HepG2 (cell line): ENCODE measurements around the gene PSMD5. TPM values are rescaled to one million over a fixed set of nuclear protein-coding genes. Genes with fewer than 3 reads are reported as not detected.
A peak's percentile ranks its signal among the peaks of the same experiment; 100 is the strongest.

Experiments used
- AHR ChIP-seq: IDR thresholded peaks from 2 replicates; pipeline ENCODE4 v1.6.1; 2018; ENCODE audit warnings: missing genetic modification reagents, missing compliant biosample characterization
- EP300 ChIP-seq, 3 experiments: sonication (generic) in 1 of 3; formaldehyde crosslinking in 1 of 3; IDR thresholded peaks; 2 replicates each; pipeline versions ENCODE4 v1.5.1 to v1.6.1; 2011 to 2020; ENCODE audit warnings: low read depth in 2 of 3, low read length in 2 of 3, borderline replicate concordance in 1 of 3, improper control_type of control experiment in 1 of 3, mild to moderate bottlenecking in 1 of 3, missing genetic modification reagents in 1 of 3, moderate library complexity in 1 of 3
- IRF2 ChIP-seq: IDR thresholded peaks from 2 replicates; pipeline ENCODE4 v1.6.1; 2018; ENCODE audit warnings: missing genetic modification reagents, missing compliant biosample characterization
- IRF9 ChIP-seq: sonication (generic); formaldehyde crosslinking; IDR thresholded peaks from 2 replicates; pipeline ENCODE4 v1.8.0; 2022; ENCODE audit warnings: missing genetic modification reagents, mild to moderate bottlenecking, borderline replicate concordance
- SP1 ChIP-seq, 2 experiments: fragments of 450-650 bp in 1 of 2; sonication (generic) in 1 of 2; formaldehyde crosslinking in 1 of 2; IDR thresholded peaks; 2 replicates each; pipeline versions ENCODE4 v1.4.0 to v1.6.1; 2016 to 2020; ENCODE audit warnings: missing genetic modification reagents in 1 of 2
- TEAD2 ChIP-seq: sonication (generic); formaldehyde crosslinking; IDR thresholded peaks from 2 replicates; pipeline ENCODE4 v1.9.0; 2021; ENCODE audit warnings: missing genetic modification reagents
- TSC22D2 ChIP-seq: sonication (generic); formaldehyde crosslinking; IDR thresholded peaks from 2 replicates; pipeline ENCODE4 v1.5.1; 2020; ENCODE audit warnings: missing genetic modification reagents, mild to moderate bottlenecking, borderline replicate concordance
- ZBTB25 ChIP-seq: IDR thresholded peaks from 2 replicates; pipeline ENCODE4 v1.6.1; 2018; ENCODE audit warnings: missing genetic modification reagents
- ZBTB33 ChIP-seq: sonication (generic); formaldehyde crosslinking; IDR thresholded peaks from 2 replicates; pipeline ENCODE4 v1.4.0; 2020; ENCODE audit warnings: missing genetic modification reagents
- ZNF225 ChIP-seq: sonication (generic); formaldehyde crosslinking; IDR thresholded peaks from 2 replicates; pipeline ENCODE4 v1.4.0; 2020; ENCODE audit warnings: mild to moderate bottlenecking, missing genetic modification reagents
- ZNF264 ChIP-seq: sonication (generic); formaldehyde crosslinking; IDR thresholded peaks from 2 replicates; pipeline ENCODE4 v1.4.0; 2020; ENCODE audit warnings: missing genetic modification reagents
- ZNF274 ChIP-seq: sonication (generic); formaldehyde crosslinking; IDR thresholded peaks from 2 replicates; pipeline ENCODE4 v1.5.1; 2020; ENCODE audit warnings: mild to moderate bottlenecking, missing genetic modification reagents
- ZNF468 ChIP-seq: sonication (generic); formaldehyde crosslinking; IDR thresholded peaks from 2 replicates; pipeline ENCODE4 v1.8.0; 2022; ENCODE audit warnings: mild to moderate bottlenecking, moderate library complexity, missing genetic modification reagents
- ZNF598 ChIP-seq: sonication (generic); formaldehyde crosslinking; IDR thresholded peaks from 2 replicates; pipeline ENCODE4 v1.5.1; 2020; ENCODE audit warnings: mild to moderate bottlenecking, missing genetic modification reagents, borderline replicate concordance
- ZNF605 ChIP-seq: sonication (generic); formaldehyde crosslinking; IDR thresholded peaks from 2 replicates; pipeline ENCODE4 v1.8.0; 2022; ENCODE audit warnings: mild to moderate bottlenecking, missing genetic modification reagents
- ZNF737 ChIP-seq: sonication (generic); formaldehyde crosslinking; IDR thresholded peaks from 2 replicates; pipeline ENCODE4 v1.5.0; 2020; ENCODE audit warnings: missing genetic modification reagents, mild to moderate bottlenecking, borderline replicate concordance
- ZNF761 ChIP-seq: sonication (generic); formaldehyde crosslinking; conservative IDR thresholded peaks from 2 replicates; pipeline ENCODE4 v1.4.0; 2020; ENCODE audit warnings: mild to moderate bottlenecking, missing genetic modification reagents
- polyA plus RNA-seq, 8 experiments: library from polyadenylated mRNA; depleted of rRNA in 3 of 8; stranded (reverse) in 7 of 8; unstranded in 1 of 8; fragments of >200 nt; fragmentation: Illumina TruSeq in 4 of 8; extraction: Trizol in 4 of 8; gene quantifications; 2 replicates each; pipeline versions ENCODE4 v1.2.1 to v1.2.3, GENCODE V29; 2011 to 2016; ENCODE audit warnings: low read depth in 4 of 8, missing spikeins in 1 of 8, mixed read lengths in 1 of 8; ENCODE audit not compliant: insufficient read depth in 1 of 8
- total RNA-seq, 5 experiments: library from RNA; depleted of rRNA; stranded (reverse); fragments of >200 nt; fragmentation: Illumina TruSeq; extraction: Trizol; gene quantifications; 2 replicates each; pipeline ENCODE4 v1.2.3, GENCODE V29; 2016; ENCODE audit warnings: low read depth in 1 of 5
- TF ChIP-seq, protein P1 (sequence below): sonication (generic); formaldehyde crosslinking; IDR thresholded peaks from 2 replicates; pipeline ENCODE4 v1.5.1; 2020; ENCODE audit warnings: mild to moderate bottlenecking, missing genetic modification reagents, borderline replicate concordance

Gene PSMD5
- total and polyA plus RNA-seq, 2 of the 13 experiments (the other 11 are each of a cell fraction or from before 2014, with no cell fraction given), result 12.7 to 18.1 TPM

GRCh38 chr9:120877276-120878034 is 34.7 kb upstream of the PSMD5 start (continued):
- TF ChIP-seq ZBTB33 (CRISPR knock-in tag) (no peak), IRF9 (CRISPR knock-in tag) (peak; percentile 46; the same call in 1 of the 2 replicates), TSC22D2 (CRISPR knock-in tag) (no peak), ZNF761 (CRISPR knock-in tag) (no peak; the same call in 1 of the 2 replicates), EP300 (IDR thresholded peaks at IDR 0.05; ENCODE audit: low read depth in 2 of 2, low read length in 2 of 2) (no peak), EP300 (CRISPR knock-in tag; IDR thresholded peaks at IDR 0.05; ENCODE audit: borderline replicate concordance) (no peak), AHR (peak; percentile 65; the same call in 1 of the 2 replicates), ZNF274 (CRISPR knock-in tag) (no peak), ZNF468 (CRISPR knock-in tag) (no peak), IRF2 (CRISPR knock-in tag) (peak; percentile 48; the same call in 1 of the 2 replicates), ZNF605 (no peak), ZNF598 (peak; percentile 69; the same call in 1 of the 2 replicates), ZBTB25 (CRISPR knock-in tag) (peak; percentile 45; the same call in 1 of the 2 replicates), ZNF737 (CRISPR knock-in tag) (0 out of 2 replicates have a peak, but pooled peaks have one; percentile 44), SP1 (IDR thresholded peaks at IDR 0.05) (no peak), SP1 (CRISPR knock-in tag; IDR thresholded peaks at IDR 0.05) (peak; percentile 39; the same call in 1 of the 2 replicates), TEAD2 (CRISPR knock-in tag) (no peak), ZNF225 (CRISPR knock-in tag) (peak; percentile 63; the same call in 1 of the 2 replicates), ZNF264 (CRISPR knock-in tag) (no peak)
- TF ChIP-seq, protein P1, sequence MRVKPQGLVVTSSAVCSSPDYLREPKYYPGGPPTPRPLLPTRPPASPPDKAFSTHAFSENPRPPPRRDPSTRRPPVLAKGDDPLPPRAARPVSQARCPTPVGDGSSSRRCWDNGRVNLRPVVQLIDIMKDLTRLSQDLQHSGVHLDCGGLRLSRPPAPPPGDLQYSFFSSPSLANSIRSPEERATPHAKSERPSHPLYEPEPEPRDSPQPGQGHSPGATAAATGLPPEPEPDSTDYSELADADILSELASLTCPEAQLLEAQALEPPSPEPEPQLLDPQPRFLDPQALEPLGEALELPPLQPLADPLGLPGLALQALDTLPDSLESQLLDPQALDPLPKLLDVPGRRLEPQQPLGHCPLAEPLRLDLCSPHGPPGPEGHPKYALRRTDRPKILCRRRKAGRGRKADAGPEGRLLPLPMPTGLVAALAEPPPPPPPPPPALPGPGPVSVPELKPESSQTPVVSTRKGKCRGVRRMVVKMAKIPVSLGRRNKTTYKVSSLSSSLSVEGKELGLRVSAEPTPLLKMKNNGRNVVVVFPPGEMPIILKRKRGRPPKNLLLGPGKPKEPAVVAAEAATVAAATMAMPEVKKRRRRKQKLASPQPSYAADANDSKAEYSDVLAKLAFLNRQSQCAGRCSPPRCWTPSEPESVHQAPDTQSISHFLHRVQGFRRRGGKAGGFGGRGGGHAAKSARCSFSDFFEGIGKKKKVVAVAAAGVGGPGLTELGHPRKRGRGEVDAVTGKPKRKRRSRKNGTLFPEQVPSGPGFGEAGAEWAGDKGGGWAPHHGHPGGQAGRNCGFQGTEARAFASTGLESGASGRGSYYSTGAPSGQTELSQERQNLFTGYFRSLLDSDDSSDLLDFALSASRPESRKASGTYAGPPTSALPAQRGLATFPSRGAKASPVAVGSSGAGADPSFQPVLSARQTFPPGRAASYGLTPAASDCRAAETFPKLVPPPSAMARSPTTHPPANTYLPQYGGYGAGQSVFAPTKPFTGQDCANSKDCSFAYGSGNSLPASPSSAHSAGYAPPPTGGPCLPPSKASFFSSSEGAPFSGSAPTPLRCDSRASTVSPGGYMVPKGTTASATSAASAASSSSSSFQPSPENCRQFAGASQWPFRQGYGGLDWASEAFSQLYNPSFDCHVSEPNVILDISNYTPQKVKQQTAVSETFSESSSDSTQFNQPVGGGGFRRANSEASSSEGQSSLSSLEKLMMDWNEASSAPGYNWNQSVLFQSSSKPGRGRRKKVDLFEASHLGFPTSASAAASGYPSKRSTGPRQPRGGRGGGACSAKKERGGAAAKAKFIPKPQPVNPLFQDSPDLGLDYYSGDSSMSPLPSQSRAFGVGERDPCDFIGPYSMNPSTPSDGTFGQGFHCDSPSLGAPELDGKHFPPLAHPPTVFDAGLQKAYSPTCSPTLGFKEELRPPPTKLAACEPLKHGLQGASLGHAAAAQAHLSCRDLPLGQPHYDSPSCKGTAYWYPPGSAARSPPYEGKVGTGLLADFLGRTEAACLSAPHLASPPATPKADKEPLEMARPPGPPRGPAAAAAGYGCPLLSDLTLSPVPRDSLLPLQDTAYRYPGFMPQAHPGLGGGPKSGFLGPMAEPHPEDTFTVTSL (CRISPR knock-in tag), result no peak
